ENCODE measurements around the gene B3GLCT.
"Not testable (repeated sequence)": the region's sequence is repeated elsewhere in the genome, so short reads cannot be mapped to it uniquely, and the experiment has no call there.

The B3GLCT gene

GRCh38 chr13:31184981-31185645 lies 14.7 kb upstream of the B3GLCT start:
- DNase-seq, result no peak

GRCh38 chr13:31191748-31192147 lies 8.0 kb upstream of the B3GLCT start:
- no peak for DNase-seq

GRCh38 chr13:31192306-31192705 lies 7.5 kb upstream of the B3GLCT start:
- DNase-seq, result no peak

GRCh38 chr13:31195616-31196015 lies 4.2 kb upstream of the B3GLCT start:
- no peak for DNase-seq

GRCh38 chr13:31196992-31197391 lies 2.8 kb upstream of the B3GLCT start:
- DNase-seq, result no peak

- DNase-seq, result no peak
Observed at GRCh38 chr13:31198519-31198918, 1.3 kb upstream of the B3GLCT start.

- no peak for DNase-seq
Observed at GRCh38 chr13:31199527-31199848, 287 bp upstream of the B3GLCT start.

- peak in 3 of 5 donors; percentile 12 to 49 (median 31) for DNase-seq
Observed at GRCh38 chr13:31200637-31200971, 829 bp downstream of the B3GLCT start.

GRCh38 chr13:31201341-31202031 lies 1.7 kb downstream of the B3GLCT start:
- no peak for DNase-seq

GRCh38 chr13:31204592-31204991 lies 4.8 kb downstream of the B3GLCT start:
- DNase-seq, result peak in 1 of 5 donors; percentile 29

GRCh38 chr13:31207661-31208552 lies 8.1 kb downstream of the B3GLCT start:
- DNase-seq, result no peak

- DNase-seq, result no peak
Observed at GRCh38 chr13:31208559-31209122, 8.9 kb downstream of the B3GLCT start.

GRCh38 chr13:31209172-31209840 lies 9.5 kb downstream of the B3GLCT start:
- no peak for DNase-seq

GRCh38 chr13:31209841-31210210 lies 10.1 kb downstream of the B3GLCT start:
- no peak for DNase-seq

GRCh38 chr13:31213651-31214289 lies 14.0 kb downstream of the B3GLCT start:
- DNase-seq, result no peak

- no peak for DNase-seq
Observed at GRCh38 chr13:31214435-31214834, 14.7 kb downstream of the B3GLCT start.

- DNase-seq, result not testable (repeated sequence)
Observed at GRCh38 chr13:31216916-31217315, 17.1 kb downstream of the B3GLCT start.

GRCh38 chr13:31219909-31220598 lies 20.3 kb downstream of the B3GLCT start:
- DNase-seq, result no peak

GRCh38 chr13:31221057-31221456 lies 21.3 kb downstream of the B3GLCT start:
- DNase-seq, result no peak

GRCh38 chr13:31223215-31223614 lies 23.4 kb downstream of the B3GLCT start:
- DNase-seq, result no peak

GRCh38 chr13:31223640-31224039 lies 23.9 kb downstream of the B3GLCT start:
- no peak for DNase-seq

- no peak for DNase-seq
Observed at GRCh38 chr13:31224174-31224669, 24.4 kb downstream of the B3GLCT start.

All from T-helper 1 cell (primary cell).